Transverse colon (tissue), 3 donors: ENCODE results near the gene CDKN2C.

Experiments used
- POLR2A ChIP-seq: fragments of 450-650 bp; IDR thresholded peaks from one replicate; pipeline ENCODE4 v1.6.1; 2016; ENCODE audit warnings: antibody characterized with exemption, mild to moderate bottlenecking, moderate library complexity
- POLR2AphosphoS5 ChIP-seq, 3 donors: sonication (generic); formaldehyde crosslinking; IDR thresholded peaks; one replicate each; pipeline ENCODE4 v1.6.1; 2016; ENCODE audit warnings: antibody characterized with exemption in 3 of 3

DNA sequence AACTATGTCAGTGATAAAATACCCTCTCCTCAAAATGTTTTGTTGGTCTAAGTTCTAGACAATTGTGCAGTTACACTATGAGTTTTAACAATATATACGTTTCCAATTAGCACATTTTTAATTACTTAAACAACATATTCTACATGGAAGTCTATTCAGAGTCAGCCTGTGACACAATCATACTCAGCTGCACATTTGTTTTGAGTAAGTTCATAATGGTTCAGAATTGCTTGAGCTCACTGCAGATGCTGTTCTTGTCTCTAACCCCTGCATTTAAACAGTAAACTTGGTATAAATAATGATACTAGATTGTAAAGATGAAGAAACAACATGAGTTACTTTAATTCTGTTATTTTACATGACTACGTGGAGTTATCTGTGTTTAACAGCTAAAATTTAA is 30.6 kb downstream of the CDKN2C start:
- no peak for TF ChIP-seq POLR2A
- no peak for TF ChIP-seq POLR2AphosphoS5 (IDR thresholded peaks at IDR 0.05)
